IPS DF 6.9 (cell line): Measurements from ENCODE around the gene ITGB8.

Experiments
- DNase-seq: peaks from one replicate; pipeline ENCODE4 v3.0.0-alpha.2; 2013; ENCODE audit warnings: low read depth, low spot score
- H3K27ac ChIP-seq: one replicate; pipeline ENCODE4 v1.5.1; 2013; ENCODE audit warnings: low read length, control low read depth
- H3K27me3 ChIP-seq: 2 replicates; pipeline ENCODE4 v1.6.1; 2013; ENCODE audit warnings: mild to moderate bottlenecking, low read length; ENCODE audit not compliant: control insufficient read depth, insufficient read depth
- H3K36me3 ChIP-seq: 2 replicates; pipeline ENCODE4 v1.6.1; 2013; ENCODE audit warnings: low read length; ENCODE audit not compliant: control insufficient read depth, insufficient read depth
- H3K4me1 ChIP-seq: 2 replicates; pipeline ENCODE4 v1.6.1; 2013; ENCODE audit warnings: low read length; ENCODE audit not compliant: control insufficient read depth, insufficient read depth
- H3K4me3 ChIP-seq: 2 replicates; pipeline ENCODE4 v1.5.1; 2013; ENCODE audit warnings: mild to moderate bottlenecking, low read length
- H3K9me3 ChIP-seq: 2 replicates; pipeline ENCODE4 v1.6.1; 2013; ENCODE audit warnings: low read length, inconsistent platforms; ENCODE audit not compliant: control insufficient read depth, insufficient read depth
- WGBS: extraction: QIAGEN DNeasy Blood & Tissue Kit; methylation state at CpG from one replicate; pipeline ENCODE4 v1.1.7; 2013; ENCODE audit warnings: mixed read lengths, missing lambda C conversion rate; ENCODE audit not compliant: insufficient read length, insufficient coverage; 5-methylcytosine and 5-hydroxymethylcytosine counted together

ITGB8 gene

DNA sequence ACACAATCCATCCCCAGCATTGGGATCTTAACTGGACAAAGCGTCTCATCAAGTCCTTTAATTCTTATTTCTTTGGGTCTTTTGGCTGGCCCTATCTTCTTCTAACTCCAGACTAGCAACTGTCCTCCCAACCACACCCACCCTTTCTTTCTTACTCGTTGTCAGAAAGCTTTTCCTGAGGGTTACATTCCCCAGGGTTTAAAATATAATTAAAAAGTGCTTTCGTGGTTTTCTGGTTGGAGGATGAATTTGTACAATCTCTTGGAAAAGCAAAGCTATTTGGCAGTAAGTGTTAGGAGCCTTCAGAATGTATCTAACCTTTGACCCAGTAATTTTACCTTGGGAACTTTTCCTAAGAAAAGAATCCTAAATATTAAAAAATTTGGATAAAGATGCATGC lies 10.4 kb upstream of the ITGB8 start:
- Histone ChIP-seq H3K9me3 (no peaks in the 10 kb centered on the region), H3K27ac (no peak overlapping the region), H3K36me3 (no peaks in the 10 kb centered on the region), H3K27me3 (no peaks in the 10 kb centered on the region), H3K4me3 (no peak overlapping the region), H3K4me1 (no peaks in the 10 kb centered on the region)
- DNase-seq: no peak
- no CpG with 5 or more reads among the region's 3 CpGs for WGBS

DNA sequence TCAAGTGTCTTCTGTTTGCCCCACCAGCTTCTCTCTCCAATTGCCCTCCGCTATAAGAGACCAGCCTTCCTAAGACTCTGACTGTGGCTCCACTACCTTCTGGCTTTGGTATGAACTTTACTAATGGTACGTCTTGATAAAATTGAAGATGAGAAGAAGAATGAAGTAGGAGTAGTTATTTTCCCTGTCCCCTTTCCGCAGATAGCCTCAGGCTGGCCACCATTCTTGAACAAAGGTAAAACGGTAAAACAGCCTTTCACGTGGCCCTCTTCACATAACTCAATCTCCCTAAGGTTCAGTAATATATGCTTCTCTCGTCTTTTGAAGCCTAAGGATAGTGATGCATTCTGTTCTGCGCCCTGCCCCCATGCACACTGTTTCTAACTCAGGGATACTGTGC lies 9.9 kb upstream of the ITGB8 start:
- no CpG with 5 or more reads among the region's 7 CpGs for WGBS

DNA sequence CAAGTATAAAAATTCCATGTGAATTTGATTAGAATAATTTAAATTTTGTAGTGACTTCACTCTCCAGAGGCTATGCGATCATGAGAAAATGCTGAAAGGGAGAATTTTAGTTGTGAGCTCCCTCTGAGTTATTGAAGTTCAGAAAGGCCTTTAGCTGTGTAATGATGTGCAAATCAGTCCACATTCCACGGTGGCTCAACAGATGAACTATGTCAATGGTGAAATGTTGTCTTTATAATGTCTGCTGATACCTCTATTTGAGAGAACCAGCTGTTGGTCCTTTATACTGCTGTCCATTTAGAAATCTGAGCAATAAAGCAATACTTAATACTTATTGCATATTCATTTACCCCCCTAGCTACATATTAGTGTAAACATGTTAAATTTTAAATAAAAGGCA lies 7.1 kb upstream of the ITGB8 start:
- Histone ChIP-seq H3K4me1 (no peaks in the 10 kb centered on the region), H3K36me3 (no peaks in the 10 kb centered on the region), H3K27ac (no peak overlapping the region), H3K4me3 (no peak overlapping the region), H3K9me3 (no peaks in the 10 kb centered on the region), H3K27me3 (no peaks in the 10 kb centered on the region)
- no peak for DNase-seq
- WGBS: no CpG with 5 or more reads among the region's 2 CpGs

More for the DNA sequence above, 9.9 kb upstream of the ITGB8 start:
- Histone ChIP-seq H3K27ac (no peak overlapping the region), H3K27me3 (no peaks in the 10 kb centered on the region), H3K9me3 (no peaks in the 10 kb centered on the region), H3K4me1 (no peaks in the 10 kb centered on the region), H3K4me3 (no peak overlapping the region), H3K36me3 (no peaks in the 10 kb centered on the region)
- DNase-seq: no peak

DNA sequence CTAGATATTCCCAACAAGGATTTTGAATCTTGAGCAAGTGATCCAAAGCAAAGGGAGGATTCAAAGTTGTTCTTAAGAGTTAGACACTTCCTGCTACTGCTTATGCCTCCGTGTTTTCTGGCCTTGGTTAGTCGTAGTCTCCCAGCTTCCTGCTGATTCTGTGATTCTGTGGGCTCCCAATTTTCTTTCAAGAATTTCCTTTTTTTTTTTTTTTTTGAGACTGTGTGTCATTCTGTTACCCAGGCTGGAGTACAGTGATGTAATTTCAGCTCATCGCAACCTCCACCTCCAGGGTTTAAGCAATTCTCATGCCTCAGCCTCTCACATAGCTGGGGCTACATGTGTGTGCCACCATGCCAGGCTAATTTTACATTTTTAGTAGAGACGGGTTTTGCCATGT lies 4.4 kb upstream of the ITGB8 start:
- Histone ChIP-seq H3K27ac (no peak overlapping the region), H3K4me3 (no peak overlapping the region)

DNA sequence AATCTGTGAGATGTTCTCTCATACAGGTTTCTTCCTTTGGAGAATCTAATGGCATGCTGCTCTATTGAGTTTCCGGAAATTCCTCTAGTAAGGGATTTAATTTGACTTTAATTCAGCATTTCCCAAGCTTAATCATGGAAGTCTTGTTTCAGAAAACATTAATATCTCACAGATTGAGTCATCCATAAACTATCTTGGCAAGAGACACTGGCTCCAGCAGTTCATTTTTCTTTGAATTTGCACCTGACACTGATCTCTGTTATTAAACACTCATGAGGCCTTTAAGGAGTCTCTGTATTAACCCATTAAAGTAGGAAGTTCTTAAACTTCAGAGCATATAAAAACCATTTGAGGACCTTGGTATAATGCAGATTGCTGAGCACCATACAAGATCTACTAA lies 3.6 kb upstream of the ITGB8 start:
- DNase-seq: no peak
- Histone ChIP-seq H3K4me1 (no peaks in the 10 kb centered on the region), H3K9me3 (no peaks in the 10 kb centered on the region), H3K4me3 (no peak overlapping the region), H3K27ac (no peak overlapping the region), H3K36me3 (no peaks in the 10 kb centered on the region), H3K27me3 (no peaks in the 10 kb centered on the region)
- no CpG with 5 or more reads among the region's 1 CpG for WGBS

More for the DNA sequence above, 4.4 kb upstream of the ITGB8 start:
- Histone ChIP-seq H3K36me3 (no peaks in the 10 kb centered on the region), H3K9me3 (no peaks in the 10 kb centered on the region), H3K27me3 (no peaks in the 10 kb centered on the region), H3K4me1 (no peaks in the 10 kb centered on the region)
- DNase-seq: no peak
- WGBS: no CpG with 5 or more reads among the region's 4 CpGs

DNA sequence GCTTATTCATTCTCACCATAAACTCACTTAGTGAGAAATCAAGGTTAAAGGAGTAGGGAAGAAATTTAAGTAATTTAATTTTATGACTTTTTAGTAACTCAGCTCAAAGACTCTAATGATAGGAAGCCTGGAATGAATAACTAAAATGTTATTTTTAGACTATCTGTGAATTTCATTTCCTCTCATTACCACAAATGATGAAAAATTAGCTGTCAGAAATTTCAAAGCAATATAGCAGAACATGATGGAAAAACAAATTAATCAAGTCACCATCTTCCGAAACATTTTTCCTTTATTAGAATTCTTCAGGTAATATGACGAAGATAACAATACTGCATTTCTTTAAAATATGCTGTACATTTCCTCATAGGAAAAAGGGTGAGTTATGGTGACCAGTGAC lies 2.7 kb upstream of the ITGB8 start:
- no peaks in the 10 kb centered on the region for H3K9me3 ChIP-seq
- H3K36me3 ChIP-seq: no peaks in the 10 kb centered on the region
- no CpG with 5 or more reads among the region's 2 CpGs for whole genome bisulfite sequencing
- H3K4me3 ChIP-seq: no peak overlapping the region
- no peaks in the 10 kb centered on the region for H3K27me3 ChIP-seq
- H3K4me1 ChIP-seq: no peaks in the 10 kb centered on the region
- no peak for DNase-seq
- H3K27ac ChIP-seq: no peak overlapping the region

DNA sequence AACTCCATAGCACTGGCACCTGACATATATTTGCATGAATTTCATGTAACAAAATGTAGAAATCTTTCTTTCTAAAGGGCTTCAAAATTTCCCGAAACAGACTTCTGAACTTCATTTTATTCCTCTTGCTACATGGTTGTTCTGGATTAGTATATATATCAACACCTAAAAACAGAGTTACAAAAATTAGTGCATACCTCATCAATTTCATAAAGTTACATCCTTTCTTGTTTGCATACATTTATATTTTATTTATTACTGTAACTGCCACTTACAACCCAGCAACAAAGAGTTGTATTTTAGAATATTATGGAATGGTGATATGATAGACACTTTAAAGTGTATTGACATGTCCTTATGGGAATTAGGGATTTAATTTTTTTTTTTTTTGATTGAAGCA lies 2.0 kb upstream of the ITGB8 start:
- DNase-seq: no peak
- H3K27ac ChIP-seq: no peak overlapping the region
- H3K4me1 ChIP-seq: no peaks in the 10 kb centered on the region
- no CpG with 5 or more reads among the region's 1 CpG for WGBS
- no peaks in the 10 kb centered on the region for H3K27me3 ChIP-seq
- H3K4me3 ChIP-seq: no peak overlapping the region
- H3K36me3 ChIP-seq: no peaks in the 10 kb centered on the region
- no peaks in the 10 kb centered on the region for H3K9me3 ChIP-seq

GRCh38 chr7:20329389-20330238 lies 1.1 kb upstream of the ITGB8 start:
- no peak for DNase-seq
- Histone ChIP-seq H3K4me3 (peak overlapping the region; percentile 78; the same call in 1 of the 2 replicates), H3K27me3 (no peaks in the 10 kb centered on the region), H3K27ac (no peak overlapping the region), H3K4me1 (no peaks in the 10 kb centered on the region), H3K36me3 (no peaks in the 10 kb centered on the region), H3K9me3 (no peaks in the 10 kb centered on the region)
- no CpG with 5 or more reads among the region's 31 CpGs for whole genome bisulfite sequencing

DNA sequence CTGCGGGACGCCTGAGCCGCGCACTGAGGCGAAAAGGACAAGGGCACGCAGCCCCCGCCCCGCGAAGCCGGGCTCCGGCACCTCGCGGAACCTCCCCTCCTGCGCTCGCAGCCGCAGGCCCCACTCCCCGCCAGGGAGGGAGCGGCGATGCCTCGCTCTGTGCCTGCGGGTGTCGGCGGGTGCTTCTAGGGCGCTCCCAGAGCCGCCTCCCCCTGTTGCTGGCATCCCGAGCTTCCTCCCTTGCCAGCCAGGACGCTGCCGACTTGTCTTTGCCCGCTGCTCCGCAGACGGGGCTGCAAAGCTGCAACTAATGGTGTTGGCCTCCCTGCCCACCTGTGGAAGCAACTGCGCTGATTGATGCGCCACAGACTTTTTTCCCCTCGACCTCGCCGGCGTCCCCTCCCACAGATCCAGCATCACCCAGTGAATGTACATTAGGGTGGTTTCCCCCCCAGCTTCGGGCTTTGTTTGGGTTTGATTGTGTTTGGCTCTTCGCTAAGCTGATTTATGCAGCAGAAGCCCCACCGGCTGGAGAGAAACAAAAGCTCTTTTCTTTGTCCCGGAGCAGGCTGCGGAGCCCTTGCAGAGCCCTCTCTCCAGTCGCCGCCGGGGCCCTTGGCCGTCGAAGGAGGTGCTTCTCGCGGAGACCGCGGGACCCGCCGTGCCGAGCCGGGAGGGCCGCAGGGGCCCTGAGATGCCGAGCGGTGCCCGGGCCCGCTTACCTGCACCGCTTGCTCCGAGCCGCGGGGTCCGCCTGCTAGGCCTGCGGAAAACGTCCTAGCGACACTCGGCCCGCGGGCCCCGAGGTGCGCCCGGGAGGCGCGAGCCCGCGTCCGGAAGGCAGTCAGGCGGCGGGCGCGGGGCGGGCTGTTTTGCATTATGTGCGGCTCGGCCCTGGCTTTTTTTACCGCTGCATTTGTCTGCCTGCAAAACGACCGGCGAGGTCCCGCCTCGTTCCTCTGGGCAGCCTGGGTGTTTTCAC lies 519 bp downstream of the ITGB8 start:
- H3K4me1 ChIP-seq: no peaks in the 10 kb centered on the region
- no peak for DNase-seq
- no peaks in the 10 kb centered on the region for H3K27me3 ChIP-seq
- no CpG with 5 or more reads among the region's 92 CpGs for WGBS
- H3K27ac ChIP-seq: no peak overlapping the region
- no peaks in the 10 kb centered on the region for H3K36me3 ChIP-seq
- H3K9me3 ChIP-seq: no peaks in the 10 kb centered on the region
- peak overlapping the region; percentile 78; the same call in 1 of the 2 replicates for H3K4me3 ChIP-seq

- DNase-seq: no peak
- Histone ChIP-seq H3K27ac (no peak overlapping the region), H3K9me3 (no peaks in the 10 kb centered on the region), H3K27me3 (no peaks in the 10 kb centered on the region), H3K4me1 (no peaks in the 10 kb centered on the region), H3K4me3 (peak overlapping the region; percentile 78; the same call in 1 of the 2 replicates), H3K36me3 (no peaks in the 10 kb centered on the region)
- no CpG with 5 or more reads among the region's 13 CpGs for WGBS
Measured at GRCh38 chr7:20331910-20332813, 1.5 kb downstream of the ITGB8 start.
